ENCODE measurements around the gene PRDM15. TPM values are rescaled to one million over a fixed set of nuclear protein-coding genes. Genes with fewer than 3 reads are reported as not detected.

The PRDM15 gene
- total and polyA plus RNA-seq, 7 experiments from 2014 or later = 1.3 to 20.1 (median 15.1) TPM

- POLR2A ChIA-PET = no interaction called here
- CTCF ChIA-PET = no interaction called here
- no peaks in the 10 kb centered on the region for H3K27me3 ChIP-seq (ENCODE audit: control insufficient read depth in 2 of 2, insufficient read depth in 2 of 2, low read length in 2 of 2)
Observed at GRCh38 chr21:41802684-41803083, 76.5 kb downstream of the PRDM15 start.

GRCh38 chr21:41802198-41802584, 77.0 kb downstream of the PRDM15 start:
- no peak overlapping the region for H3K4me3 ChIP-seq (ENCODE audit: low read length)
- Mint-ChIP-seq H3K9me3 (peaks cover 0 to 12% (median 0%) of the 10 kb centered on the region in 11 donors), H3K4me3 (no peak overlapping the region), H3K4me1 (peaks cover 0 to 4% (median 0%) of the 10 kb centered on the region in 7 donors), H3K27me3 (no peaks in the 10 kb centered on the region), H3K36me3 (peaks cover 0 to 54% (median 11%) of the 10 kb centered on the region in 5 donors), H3K27ac (peak overlapping the region in 1 of 9 donors; percentile 17)
- DNase-seq (no peak), ATAC-seq (no peak)
- peaks cover 0 to 60% (median 9%) of the 10 kb centered on the region in 3 experiments for H3K36me3 ChIP-seq (ENCODE audit: control insufficient read depth in 2 of 3, insufficient read depth in 3 of 3, low read length in 3 of 3)
- H3K27me3 ChIP-seq (ENCODE audit: control insufficient read depth in 2 of 2, insufficient read depth in 2 of 2, low read length in 2 of 2) = no peaks in the 10 kb centered on the region
- ChIA-PET POLR2A (no interaction called here), CTCF (no interaction called here)
- no peak overlapping the region for H3K27ac ChIP-seq (ENCODE audit: low read depth, low read length)
- no peaks in the 10 kb centered on the region for H3K9me3 ChIP-seq (ENCODE audit: control insufficient read depth in 2 of 3, low read length in 3 of 3)
- H3K4me1 ChIP-seq (ENCODE audit: control insufficient read depth in 2 of 2, insufficient read depth in 2 of 2, low read length in 2 of 2) = no peaks in the 10 kb centered on the region
- intact Hi-C loops (cut with micrococcal nuclease) = no loop called here

More at GRCh38 chr21:41802684-41803083, 76.5 kb downstream of the PRDM15 start:
- Mint-ChIP-seq H3K9me3 (peaks cover 0 to 15% (median 0%) of the 10 kb centered on the region in 11 donors), H3K27ac (no peak overlapping the region), H3K36me3 (peaks cover 0 to 59% (median 15%) of the 10 kb centered on the region in 5 donors), H3K27me3 (no peaks in the 10 kb centered on the region), H3K4me1 (peaks cover 0 to 4% (median 0%) of the 10 kb centered on the region in 7 donors), H3K4me3 (no peak overlapping the region)
- H3K9me3 ChIP-seq (ENCODE audit: control insufficient read depth in 2 of 3, low read length in 3 of 3) = no peaks in the 10 kb centered on the region
- no peak for ATAC-seq
- peaks cover 0 to 60% (median 9%) of the 10 kb centered on the region in 3 experiments for H3K36me3 ChIP-seq (ENCODE audit: control insufficient read depth in 2 of 3, insufficient read depth in 3 of 3, low read length in 3 of 3)
- H3K4me3 ChIP-seq (ENCODE audit: low read length) = no peak overlapping the region
- DNase-seq = no peak
- intact Hi-C loops (cut with micrococcal nuclease) = no loop called here
- H3K4me1 ChIP-seq (ENCODE audit: control insufficient read depth in 2 of 2, insufficient read depth in 2 of 2, low read length in 2 of 2) = no peaks in the 10 kb centered on the region
- H3K27ac ChIP-seq (ENCODE audit: low read depth, low read length) = no peak overlapping the region

GRCh38 chr21:41801321-41802197, 77.6 kb downstream of the PRDM15 start:
- Histone ChIP-seq H3K27ac (ENCODE audit: low read depth, low read length) (no peak overlapping the region), H3K27me3 (ENCODE audit: control insufficient read depth in 2 of 2, insufficient read depth in 2 of 2, low read length in 2 of 2) (no peaks in the 10 kb centered on the region), H3K9me3 (ENCODE audit: control insufficient read depth in 2 of 3, low read length in 3 of 3) (no peaks in the 10 kb centered on the region), H3K4me3 (ENCODE audit: low read length) (no peak overlapping the region), H3K4me1 (ENCODE audit: control insufficient read depth in 2 of 2, insufficient read depth in 2 of 2, low read length in 2 of 2) (no peaks in the 10 kb centered on the region), H3K36me3 (ENCODE audit: control insufficient read depth in 2 of 3, insufficient read depth in 3 of 3, low read length in 3 of 3) (peaks cover 0 to 65% (median 9%) of the 10 kb centered on the region in 3 experiments)
- Mint-ChIP-seq H3K27ac (no peak overlapping the region), H3K4me3 (no peak overlapping the region), H3K36me3 (peaks cover 0 to 48% (median 6%) of the 10 kb centered on the region in 5 donors), H3K9me3 (peaks cover 0 to 7% (median 0%) of the 10 kb centered on the region in 11 donors), H3K27me3 (no peaks in the 10 kb centered on the region), H3K4me1 (no peaks in the 10 kb centered on the region)
- ChIA-PET POLR2A (no interaction called here), CTCF (interaction anchor here (0.8 kb wide), 1 partner anchor 36 kb away, joined by 3 read pairs; no protein-coding TSS in a partner anchor)
- intact Hi-C loops (cut with micrococcal nuclease) = no loop called here
- ATAC-seq (no peak), DNase-seq (no peak)

- no peaks in the 10 kb centered on the region for H3K27me3 Mint-ChIP-seq
- intact Hi-C loops (cut with micrococcal nuclease) = no loop called here
- Histone ChIP-seq H3K27ac (ENCODE audit: low read depth, low read length) (no peak overlapping the region), H3K27me3 (ENCODE audit: control insufficient read depth in 2 of 2, insufficient read depth in 2 of 2, low read length in 2 of 2) (no peaks in the 10 kb centered on the region), H3K9me3 (ENCODE audit: control insufficient read depth in 2 of 3, low read length in 3 of 3) (no peaks in the 10 kb centered on the region), H3K4me3 (ENCODE audit: low read length) (no peak overlapping the region), H3K36me3 (ENCODE audit: control insufficient read depth in 2 of 3, insufficient read depth in 3 of 3, low read length in 3 of 3) (peaks cover 0 to 65% (median 9%) of the 10 kb centered on the region in 3 experiments), H3K4me1 (ENCODE audit: control insufficient read depth in 2 of 2, insufficient read depth in 2 of 2, low read length in 2 of 2) (no peaks in the 10 kb centered on the region)
- no peak for ATAC-seq
- no peaks in the 10 kb centered on the region for H3K4me1 Mint-ChIP-seq
- H3K9me3 Mint-ChIP-seq = peaks cover 0 to 3% (median 0%) of the 10 kb centered on the region in 11 donors
- no peak overlapping the region for H3K27ac Mint-ChIP-seq
- DNase-seq = no peak
- peaks cover 0 to 46% (median 3%) of the 10 kb centered on the region in 5 donors for H3K36me3 Mint-ChIP-seq
- POLR2A ChIA-PET = no interaction called here
- H3K4me3 Mint-ChIP-seq = no peak overlapping the region
- CTCF ChIA-PET = interaction anchor here (0.8 kb wide), 1 partner anchor 35 kb away, joined by 3 read pairs; no protein-coding TSS in a partner anchor
Observed at GRCh38 chr21:41800425-41801320, 78.5 kb downstream of the PRDM15 start.

- CTCF ChIA-PET = no interaction called here
- DNase-seq (no peak), ATAC-seq (no peak)
- Histone ChIP-seq H3K4me1 (ENCODE audit: control insufficient read depth in 2 of 2, insufficient read depth in 2 of 2, low read length in 2 of 2) (no peaks in the 10 kb centered on the region), H3K27me3 (ENCODE audit: control insufficient read depth in 2 of 2, insufficient read depth in 2 of 2, low read length in 2 of 2) (no peaks in the 10 kb centered on the region), H3K4me3 (ENCODE audit: low read length) (no peak overlapping the region), H3K27ac (ENCODE audit: low read depth, low read length) (no peak overlapping the region), H3K9me3 (ENCODE audit: control insufficient read depth in 2 of 3, low read length in 3 of 3) (no peaks in the 10 kb centered on the region), H3K36me3 (ENCODE audit: control insufficient read depth in 2 of 3, insufficient read depth in 3 of 3, low read length in 3 of 3) (peaks cover 0 to 64% (median 9%) of the 10 kb centered on the region in 3 experiments)
- no peaks in the 10 kb centered on the region for H3K9me3 Mint-ChIP-seq
- H3K36me3 Mint-ChIP-seq = peaks cover 0 to 38% (median 3%) of the 10 kb centered on the region in 5 donors
- no peaks in the 10 kb centered on the region for H3K27me3 Mint-ChIP-seq
- POLR2A ChIA-PET = no interaction called here
- intact Hi-C loops (cut with micrococcal nuclease) = no loop called here
- no peaks in the 10 kb centered on the region for H3K4me1 Mint-ChIP-seq
- no peak overlapping the region for H3K27ac Mint-ChIP-seq
- no peak overlapping the region for H3K4me3 Mint-ChIP-seq
Observed at GRCh38 chr21:41799763-41800162, 79.4 kb downstream of the PRDM15 start.

GRCh38 chr21:41798326-41798725, 80.8 kb downstream of the PRDM15 start:
- ATAC-seq (no peak), DNase-seq (no peak)
- Histone ChIP-seq H3K4me1 (ENCODE audit: control insufficient read depth in 2 of 2, insufficient read depth in 2 of 2, low read length in 2 of 2) (no peaks in the 10 kb centered on the region), H3K27me3 (ENCODE audit: control insufficient read depth in 2 of 2, insufficient read depth in 2 of 2, low read length in 2 of 2) (no peaks in the 10 kb centered on the region), H3K9me3 (ENCODE audit: control insufficient read depth in 2 of 3, low read length in 3 of 3) (no peaks in the 10 kb centered on the region), H3K4me3 (ENCODE audit: low read length) (no peak overlapping the region), H3K27ac (ENCODE audit: low read depth, low read length) (no peak overlapping the region), H3K36me3 (ENCODE audit: control insufficient read depth in 2 of 3, insufficient read depth in 3 of 3, low read length in 3 of 3) (peaks cover 0 to 55% (median 9%) of the 10 kb centered on the region in 3 experiments)
- Mint-ChIP-seq H3K4me1 (no peaks in the 10 kb centered on the region), H3K27ac (no peak overlapping the region), H3K36me3 (peaks cover 0 to 32% (median 5%) of the 10 kb centered on the region in 5 donors), H3K9me3 (peaks cover 0 to 7% (median 5%) of the 10 kb centered on the region in 11 donors), H3K4me3 (no peak overlapping the region), H3K27me3 (peaks cover 0 to 6% (median 0%) of the 10 kb centered on the region in 5 donors)
- ChIA-PET CTCF (no interaction called here), POLR2A (no interaction called here)
- intact Hi-C loops (cut with micrococcal nuclease) = no loop called here
